Measurements from ENCODE around the gene MFRP. TPM values are rescaled to one million over a fixed set of nuclear protein-coding genes. Genes with fewer than 3 reads are reported as not detected.

Gene MFRP
- total RNA-seq, 1 experiment from 2014 or later: not detected

DNA sequence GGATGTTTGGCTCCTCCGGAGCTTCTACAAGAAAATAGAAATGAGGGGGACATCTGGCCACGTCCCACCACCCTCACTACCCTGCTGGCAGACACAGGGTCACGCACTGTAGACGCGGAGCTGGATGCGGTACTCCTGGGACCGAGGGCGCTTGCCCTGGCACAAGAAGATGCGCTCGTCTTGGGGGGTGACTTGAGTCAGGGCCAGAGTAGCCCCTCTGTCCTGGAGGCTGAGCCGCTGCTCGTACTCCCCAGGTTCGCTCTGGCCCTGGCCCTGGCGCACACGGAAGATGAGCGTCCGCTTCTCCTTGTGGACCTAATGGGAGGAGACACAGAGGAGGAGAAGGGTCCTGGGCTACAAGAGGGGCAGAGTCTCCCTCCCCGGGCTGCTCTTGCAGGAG is 31.8 kb downstream of the MFRP start:
- H3K4me3 ChIP-seq (ENCODE audit: low read length): peak overlapping the region; percentile 92
- peaks cover 36% of the 10 kb centered on the region for H3K4me1 ChIP-seq (ENCODE audit: insufficient read depth, low read length)
- ATAC-seq (no peak), DNase-seq (no peak)
- peak overlapping the region; percentile 53 for H3K27ac ChIP-seq (ENCODE audit: low read length)
- H3F3A ChIP-seq (ENCODE audit: low read length, unreplicated experiment): no peaks in the 10 kb centered on the region
- H4K20me1 ChIP-seq (ENCODE audit: low read length): 0 out of 2 replicates have a peak, but pooled peaks cover 5% of the 10 kb centered on the region
- no peaks in the 10 kb centered on the region for H3K9me2 ChIP-seq (replicated peaks; ENCODE audit: low read length)
- H3K79me2 ChIP-seq (ENCODE audit: low read length): peaks cover 29% of the 10 kb centered on the region
- H3K4me2 ChIP-seq (ENCODE audit: low read length): peak overlapping the region; percentile 94
- H2AFZ ChIP-seq (ENCODE audit: low read length): no peak overlapping the region
- no TSS peak for BruUV-seq (replicated peaks)
- peaks cover 39% of the 10 kb centered on the region for H3K36me3 ChIP-seq (ENCODE audit: low read depth, low read length)
- ChIA-PET CTCF (interaction anchor here (0.6 to 1.3 kb wide), 4 partner anchors 24 to 258 kb away, joined by 3 to 6 read pairs (median 3); partner anchors contain the start of genes CBL and NLRX1), POLR2A (ENCODE audit: unreplicated experiment) (interaction anchor here (0.5 kb wide), 1 partner anchor 960 kb away, joined by 3 read pairs; no protein-coding TSS in a partner anchor)
- TF ChIP-seq EZH2 (IDR thresholded peaks at IDR 0.05; ENCODE audit: low read length, unreplicated experiment) (no peak), EZH2phosphoT487 (IDR thresholded peaks at IDR 0.05; ENCODE audit: borderline replicate concordance, low read length) (no peak)
- TF ChIP-seq, protein P1, sequence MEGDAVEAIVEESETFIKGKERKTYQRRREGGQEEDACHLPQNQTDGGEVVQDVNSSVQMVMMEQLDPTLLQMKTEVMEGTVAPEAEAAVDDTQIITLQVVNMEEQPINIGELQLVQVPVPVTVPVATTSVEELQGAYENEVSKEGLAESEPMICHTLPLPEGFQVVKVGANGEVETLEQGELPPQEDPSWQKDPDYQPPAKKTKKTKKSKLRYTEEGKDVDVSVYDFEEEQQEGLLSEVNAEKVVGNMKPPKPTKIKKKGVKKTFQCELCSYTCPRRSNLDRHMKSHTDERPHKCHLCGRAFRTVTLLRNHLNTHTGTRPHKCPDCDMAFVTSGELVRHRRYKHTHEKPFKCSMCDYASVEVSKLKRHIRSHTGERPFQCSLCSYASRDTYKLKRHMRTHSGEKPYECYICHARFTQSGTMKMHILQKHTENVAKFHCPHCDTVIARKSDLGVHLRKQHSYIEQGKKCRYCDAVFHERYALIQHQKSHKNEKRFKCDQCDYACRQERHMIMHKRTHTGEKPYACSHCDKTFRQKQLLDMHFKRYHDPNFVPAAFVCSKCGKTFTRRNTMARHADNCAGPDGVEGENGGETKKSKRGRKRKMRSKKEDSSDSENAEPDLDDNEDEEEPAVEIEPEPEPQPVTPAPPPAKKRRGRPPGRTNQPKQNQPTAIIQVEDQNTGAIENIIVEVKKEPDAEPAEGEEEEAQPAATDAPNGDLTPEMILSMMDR (conservative IDR thresholded peaks at IDR 0.05; ENCODE audit: low read depth, low read length): no peak
- no peaks in the 10 kb centered on the region for H3K27me3 ChIP-seq (ENCODE audit: low read length)
- intact Hi-C loops (cut with micrococcal nuclease): no loop called here
- peak overlapping the region; percentile 63; the same call in 1 of the 2 replicates for H3K9ac ChIP-seq (ENCODE audit: low read length)
- H3K9me3 ChIP-seq (ENCODE audit: low read length): no peaks in the 10 kb centered on the region

DNA sequence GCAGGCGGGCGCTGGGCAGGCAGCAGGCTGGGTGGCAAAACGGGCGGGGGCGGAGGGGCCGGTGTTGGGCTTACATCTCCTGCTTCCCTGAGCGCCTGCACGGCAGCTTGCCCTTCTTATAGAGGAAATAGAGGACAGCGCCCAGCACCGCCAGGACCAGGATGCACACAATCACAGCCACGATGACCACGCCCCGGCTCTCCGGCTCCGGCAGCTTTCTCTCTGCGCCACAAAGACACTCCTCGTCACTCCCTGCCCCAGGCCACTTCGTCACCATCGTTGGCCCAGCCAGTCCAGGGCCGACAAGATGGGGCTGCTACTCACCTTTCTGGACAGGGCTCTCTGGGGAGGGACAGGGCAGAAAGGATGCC is 35.8 kb downstream of the MFRP start:
- no peak overlapping the region for H3K9ac ChIP-seq (ENCODE audit: low read length)
- CTCF ChIA-PET: no interaction called here

More for the DNA sequence above, 35.8 kb downstream of the MFRP start:
- H3K9me3 ChIP-seq (ENCODE audit: low read length): no peaks in the 10 kb centered on the region
- no peaks in the 10 kb centered on the region for H3F3A ChIP-seq (ENCODE audit: low read length, unreplicated experiment)
- POLR2A ChIA-PET (ENCODE audit: unreplicated experiment): no interaction called here
- H3K4me1 ChIP-seq (ENCODE audit: insufficient read depth, low read length): peaks cover 9% of the 10 kb centered on the region
- no peak overlapping the region for H3K4me3 ChIP-seq (ENCODE audit: low read length)
- no TSS peak for BruUV-seq (replicated peaks)
- H3K9me2 ChIP-seq (replicated peaks; ENCODE audit: low read length): no peaks in the 10 kb centered on the region
- H3K36me3 ChIP-seq (ENCODE audit: low read depth, low read length): peaks cover 49% of the 10 kb centered on the region
- H3K27me3 ChIP-seq (ENCODE audit: low read length): no peaks in the 10 kb centered on the region
- H3K4me2 ChIP-seq (ENCODE audit: low read length): no peak overlapping the region
- ATAC-seq (no peak), DNase-seq (no peak)
- H3K79me2 ChIP-seq (ENCODE audit: low read length): peaks cover 16% of the 10 kb centered on the region
- H3K27ac ChIP-seq (ENCODE audit: low read length): no peak overlapping the region
- TF ChIP-seq, protein P1 (conservative IDR thresholded peaks at IDR 0.05; ENCODE audit: low read depth, low read length): no peak
- TF ChIP-seq EZH2 (IDR thresholded peaks at IDR 0.05; ENCODE audit: low read length, unreplicated experiment) (no peak), EZH2phosphoT487 (IDR thresholded peaks at IDR 0.05; ENCODE audit: borderline replicate concordance, low read length) (no peak)
- 0 out of 2 replicates have a peak, but pooled peaks cover 5% of the 10 kb centered on the region for H4K20me1 ChIP-seq (ENCODE audit: low read length)
- H2AFZ ChIP-seq (ENCODE audit: low read length): no peak overlapping the region
- intact Hi-C loops (cut with micrococcal nuclease): no loop called here
